CD4-positive, alpha-beta T cell (primary cell): ENCODE results near the gene LNPEP. TPM values are rescaled to one million over a fixed set of nuclear protein-coding genes. Genes with fewer than 3 reads are reported as not detected.
A peak's percentile ranks its signal among the peaks of the same experiment; 100 is the strongest.

ENCODE experiments used
- ATAC-seq: fragments of 200-7000 bp; cut with Tn5 transposase; one replicate; pipeline ENCODE4 v1.10.0; 2022; ENCODE audit warnings: mild to moderate bottlenecking; ENCODE audit not compliant: poor library complexity
- CTCF ChIA-PET: fragments of 350-600 bp; sonication (Branson Sonifier 250); formaldehyde crosslinking; loops from one replicate; lab custom pipeline; 2021; ENCODE audit warnings: antibody characterized with exemption, inconsistent platforms; lab: Charles Lee
- POLR2A ChIA-PET: fragments of 350-600 bp; sonication (Branson Sonifier 250); formaldehyde crosslinking; loops from one replicate; lab custom pipeline; 2021; ENCODE audit warnings: antibody characterized with exemption, inconsistent platforms; lab: Charles Lee
- DNase-seq, 14 experiments: peaks; one replicate each; pipeline ENCODE4 v3.0.0-alpha.2; 2013 to 2020; ENCODE audit warnings: mixed read lengths in 2 of 14
- H3K27ac ChIP-seq, 2 donors: one replicate each; pipeline versions ENCODE4 v1.5.1 to v1.7.0; 2013; ENCODE audit warnings: low read length in 2 of 2, low read depth in 1 of 2, mild to moderate bottlenecking in 1 of 2
- H3K27me3 ChIP-seq, 2 experiments: 1 replicate in 1 of 2; 2 replicates in 1 of 2; pipeline versions ENCODE4 v1.6.1 to v1.7.0; 2013; ENCODE audit warnings: low read length in 2 of 2, control low read depth in 1 of 2, mild to moderate bottlenecking in 1 of 2, moderate library complexity in 1 of 2; ENCODE audit not compliant: insufficient read depth in 2 of 2, control insufficient read depth in 1 of 2
- H3K36me3 ChIP-seq: one replicate; pipeline ENCODE4 v1.6.1; 2013; ENCODE audit warnings: low read length, control low read depth; ENCODE audit not compliant: insufficient read depth
- H3K4me1 ChIP-seq: one replicate; pipeline ENCODE4 v1.6.1; 2013; ENCODE audit warnings: low read length, control low read depth; ENCODE audit not compliant: insufficient read depth
- H3K4me3 ChIP-seq: one replicate; pipeline ENCODE4 v1.5.1; 2013; ENCODE audit warnings: mild to moderate bottlenecking, low read length, moderate library complexity
- H3K9me3 ChIP-seq, 2 experiments: 1 replicate in 1 of 2; 2 replicates in 1 of 2; pipeline versions ENCODE4 v1.6.1 to v1.7.0; 2013; ENCODE audit warnings: low read length in 2 of 2, mild to moderate bottlenecking in 2 of 2, control low read depth in 1 of 2, moderate library complexity in 1 of 2; ENCODE audit not compliant: control insufficient read depth in 1 of 2, insufficient read depth in 1 of 2
- H3K27ac Mint-ChIP-seq: one replicate; pipeline ENCODE4 v1.8.0; 2020; ENCODE audit warnings: mixed read lengths
- H3K27me3 Mint-ChIP-seq: one replicate; pipeline ENCODE4 v1.8.0; 2021; ENCODE audit warnings: mixed read lengths
- H3K36me3 Mint-ChIP-seq: one replicate; pipeline ENCODE4 v1.8.0; 2021; ENCODE audit warnings: low read depth, mixed read lengths
- H3K4me1 Mint-ChIP-seq: one replicate; pipeline ENCODE4 v1.8.0; 2021; ENCODE audit warnings: low read depth, mixed read lengths
- H3K4me3 Mint-ChIP-seq: one replicate; pipeline ENCODE4 v1.8.0; 2020; ENCODE audit warnings: mild to moderate bottlenecking, mixed read lengths
- H3K9me3 Mint-ChIP-seq: one replicate; pipeline ENCODE4 v1.8.0; 2020; ENCODE audit warnings: mixed read lengths
- intact Hi-C, 2 experiments: fragments of 100-400 bp; cut with DNase I in 1 of 2; cut with micrococcal nuclease in 1 of 2; formaldehyde crosslinking; loops; one replicate each; pipeline versions ENCODE4 v1.15.1 to v1.9.0; 2023 to 2025; cut with DNase I, micrococcal nuclease
- total RNA-seq, 174 experiments: library from RNA in 2 of 174; stranded (reverse) in 2 of 174; gene quantifications; one replicate each; pipeline ENCODE4 v1.2.3 and lab custom pipeline; 2021 to 2026
- TF ChIP-seq, protein P1 (sequence below): fragments of 200-600 bp; IDR thresholded peaks from one replicate; pipeline ENCODE4 v1.8.0; 2022; ENCODE audit warnings: antibody characterized with exemption, mild to moderate bottlenecking

The LNPEP gene
- total RNA-seq, 2 experiments from 2014 or later = 52.0 to 52.7 TPM

DNA sequence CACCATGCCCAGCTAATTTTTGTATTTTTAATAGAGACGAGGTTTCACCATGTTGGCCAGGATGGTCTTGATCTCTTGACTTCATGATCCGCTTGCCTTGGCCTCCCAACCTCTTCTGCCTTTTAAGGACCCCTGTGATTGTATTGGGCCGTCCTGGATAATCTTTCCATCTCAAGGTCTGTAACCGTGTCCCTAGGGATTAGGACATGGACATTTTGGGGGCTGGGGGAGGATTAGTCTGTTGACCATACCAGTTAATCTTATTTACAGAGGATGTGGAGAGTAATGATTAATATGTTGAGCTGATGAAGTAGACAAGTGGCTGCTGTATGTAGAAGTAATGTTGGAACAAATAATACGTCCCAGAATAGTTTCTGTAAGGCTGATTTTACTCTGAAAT lies 23.1 kb downstream of the LNPEP start:
- DNase-seq = no peak
- H3K4me3 Mint-ChIP-seq = no peak overlapping the region
- Histone ChIP-seq H3K27ac (peak overlapping the region; percentile 14 to 37), H3K4me1 (peaks cover 51% of the 10 kb centered on the region), H3K4me3 (no peak overlapping the region), H3K36me3 (peaks cover 3% of the 10 kb centered on the region), H3K9me3 (no peaks in the 10 kb centered on the region), H3K27me3 (no peaks in the 10 kb centered on the region)
- TF ChIP-seq, protein P1, sequence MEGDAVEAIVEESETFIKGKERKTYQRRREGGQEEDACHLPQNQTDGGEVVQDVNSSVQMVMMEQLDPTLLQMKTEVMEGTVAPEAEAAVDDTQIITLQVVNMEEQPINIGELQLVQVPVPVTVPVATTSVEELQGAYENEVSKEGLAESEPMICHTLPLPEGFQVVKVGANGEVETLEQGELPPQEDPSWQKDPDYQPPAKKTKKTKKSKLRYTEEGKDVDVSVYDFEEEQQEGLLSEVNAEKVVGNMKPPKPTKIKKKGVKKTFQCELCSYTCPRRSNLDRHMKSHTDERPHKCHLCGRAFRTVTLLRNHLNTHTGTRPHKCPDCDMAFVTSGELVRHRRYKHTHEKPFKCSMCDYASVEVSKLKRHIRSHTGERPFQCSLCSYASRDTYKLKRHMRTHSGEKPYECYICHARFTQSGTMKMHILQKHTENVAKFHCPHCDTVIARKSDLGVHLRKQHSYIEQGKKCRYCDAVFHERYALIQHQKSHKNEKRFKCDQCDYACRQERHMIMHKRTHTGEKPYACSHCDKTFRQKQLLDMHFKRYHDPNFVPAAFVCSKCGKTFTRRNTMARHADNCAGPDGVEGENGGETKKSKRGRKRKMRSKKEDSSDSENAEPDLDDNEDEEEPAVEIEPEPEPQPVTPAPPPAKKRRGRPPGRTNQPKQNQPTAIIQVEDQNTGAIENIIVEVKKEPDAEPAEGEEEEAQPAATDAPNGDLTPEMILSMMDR = no peak
- intact Hi-C loops = loop anchor here in 1 of 2 experiments (2.0 kb wide), 1 partner anchor 14 kb away; no protein-coding TSS in a partner anchor
- ChIA-PET CTCF (interaction anchor here (0.6 kb wide), 1 partner anchor 38 kb away, joined by 3 read pairs; no protein-coding TSS in a partner anchor), POLR2A (interaction anchor here (1.1 to 1.7 kb wide), 2 partner anchors 23 to 35 kb away, joined by 4 to 8 read pairs; partner anchors contain the start of gene LNPEP)
- H3K27me3 Mint-ChIP-seq = no peaks in the 10 kb centered on the region
- peaks cover 83% of the 10 kb centered on the region for H3K4me1 Mint-ChIP-seq
- peak overlapping the region; percentile 88 for H3K27ac Mint-ChIP-seq
- ATAC-seq = no peak
- H3K36me3 Mint-ChIP-seq = peaks cover 28% of the 10 kb centered on the region
- no peaks in the 10 kb centered on the region for H3K9me3 Mint-ChIP-seq

DNA sequence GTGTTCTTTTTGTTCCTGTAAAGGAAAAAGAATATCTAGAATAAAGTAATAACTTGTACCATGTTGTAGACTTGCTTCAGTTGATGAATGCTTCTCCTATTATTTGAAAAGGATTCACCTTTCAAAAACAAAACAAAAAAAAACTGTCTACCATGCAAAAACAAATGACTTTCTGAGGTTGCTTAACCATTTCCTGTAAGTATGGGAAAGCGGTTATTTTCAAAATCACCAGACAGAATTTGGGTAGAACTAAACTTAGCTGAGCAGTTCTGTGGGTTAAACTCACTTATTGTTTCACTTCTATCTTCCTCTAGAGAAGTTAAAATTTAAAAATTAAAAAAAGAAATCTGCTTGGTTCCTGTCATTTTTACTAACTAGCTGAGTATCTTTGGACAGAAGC lies 25.2 kb downstream of the LNPEP start:
- ChIA-PET CTCF (interaction anchor here (0.8 to 1.4 kb wide), 8 partner anchors 17 to 209 kb away, joined by 3 to 6 read pairs (median 3); partner anchors contain the start of genes ERAP1 and LNPEP), POLR2A (interaction anchor here (0.6 to 3.6 kb wide), 14 partner anchors 11 to 92 kb away, joined by 3 to 59 read pairs (median 4); partner anchors contain the start of genes ERAP2 and LNPEP)
- H3K4me3 Mint-ChIP-seq = peak overlapping the region; percentile 84
- no peaks in the 10 kb centered on the region for H3K27me3 Mint-ChIP-seq
- peak; percentile 67 for ATAC-seq
- peaks cover 93% of the 10 kb centered on the region for H3K4me1 Mint-ChIP-seq
- intact Hi-C loops = no loop called here
- Histone ChIP-seq H3K36me3 (peaks cover 3% of the 10 kb centered on the region), H3K9me3 (no peaks in the 10 kb centered on the region), H3K4me1 (peaks cover 49% of the 10 kb centered on the region), H3K27me3 (no peaks in the 10 kb centered on the region), H3K4me3 (no peak overlapping the region), H3K27ac (peak overlapping the region; percentile 68 to 70)
- H3K36me3 Mint-ChIP-seq = peaks cover 23% of the 10 kb centered on the region
- TF ChIP-seq, protein P1 = no peak
- H3K9me3 Mint-ChIP-seq = no peaks in the 10 kb centered on the region
- H3K27ac Mint-ChIP-seq = peak overlapping the region; percentile 91
- DNase-seq = peak in 3 of 14 experiments; percentile 76 to 83 (median 78)

DNA sequence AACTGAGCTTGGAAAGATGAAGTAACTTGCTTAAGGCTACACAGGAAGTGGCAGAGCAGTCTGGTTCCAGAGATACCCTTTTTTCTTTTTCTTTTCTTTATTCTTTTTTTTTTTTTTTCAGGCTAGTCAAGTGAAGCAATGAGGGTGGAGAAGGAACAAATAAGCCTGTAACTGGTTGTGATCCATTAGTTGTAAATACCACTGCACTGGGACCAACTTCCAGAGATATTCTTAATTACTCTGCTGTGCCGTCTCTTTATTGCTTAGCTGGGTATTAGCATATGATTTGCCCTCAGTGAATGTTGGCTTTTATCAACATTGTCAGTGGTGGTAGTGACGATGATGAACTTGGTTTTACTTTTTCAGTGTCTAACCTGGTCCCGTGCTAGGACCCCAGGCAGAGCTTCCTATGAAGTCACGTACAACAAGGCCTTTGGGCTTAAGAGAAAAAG lies 26.7 kb downstream of the LNPEP start:
- Mint-ChIP-seq H3K27ac (peak overlapping the region; percentile 91), H3K27me3 (no peaks in the 10 kb centered on the region), H3K4me1 (peaks cover 94% of the 10 kb centered on the region), H3K4me3 (peak overlapping the region; percentile 81), H3K36me3 (peaks cover 28% of the 10 kb centered on the region), H3K9me3 (no peaks in the 10 kb centered on the region)
- Histone ChIP-seq H3K4me1 (peaks cover 43% of the 10 kb centered on the region), H3K36me3 (peaks cover 9% of the 10 kb centered on the region), H3K27ac (peak overlapping the region; percentile 68 to 70), H3K4me3 (peak overlapping the region; percentile 18), H3K27me3 (no peaks in the 10 kb centered on the region), H3K9me3 (no peaks in the 10 kb centered on the region)
- CTCF ChIA-PET = interaction anchor here (0.6 to 1.9 kb wide), 5 partner anchors 15 to 203 kb away, joined by 3 to 7 read pairs (median 4); partner anchors contain the start of gene LNPEP
- POLR2A ChIA-PET = interaction anchor here (0.7 to 3.6 kb wide), 15 partner anchors 15 to 155 kb away, joined by 3 to 59 read pairs (median 3); partner anchors contain the start of genes ERAP1 and LNPEP
- intact Hi-C loops = loop anchor here in 1 of 2 experiments (1.0 to 2.0 kb wide), 2 partner anchors 14 to 27 kb away; no protein-coding TSS in a partner anchor
- TF ChIP-seq, protein P1 = no peak
- DNase-seq = peak in 4 of 14 experiments; percentile 23 to 49 (median 45)
- ATAC-seq = peak; percentile 59
